Measurements from ENCODE around the gene PDSS1. TPM values are rescaled to one million over a fixed set of nuclear protein-coding genes. Genes with fewer than 3 reads are reported as not detected.
"Not testable (repeated sequence)": the region's sequence is repeated elsewhere in the genome, so short reads cannot be mapped to it uniquely, and the experiment has no call there.

PDSS1 gene, protein sequence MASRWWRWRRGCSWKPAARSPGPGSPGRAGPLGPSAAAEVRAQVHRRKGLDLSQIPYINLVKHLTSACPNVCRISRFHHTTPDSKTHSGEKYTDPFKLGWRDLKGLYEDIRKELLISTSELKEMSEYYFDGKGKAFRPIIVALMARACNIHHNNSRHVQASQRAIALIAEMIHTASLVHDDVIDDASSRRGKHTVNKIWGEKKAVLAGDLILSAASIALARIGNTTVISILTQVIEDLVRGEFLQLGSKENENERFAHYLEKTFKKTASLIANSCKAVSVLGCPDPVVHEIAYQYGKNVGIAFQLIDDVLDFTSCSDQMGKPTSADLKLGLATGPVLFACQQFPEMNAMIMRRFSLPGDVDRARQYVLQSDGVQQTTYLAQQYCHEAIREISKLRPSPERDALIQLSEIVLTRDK
- polyA plus RNA-seq (2011; rRNA removed), result 6.1 and 8.2 TPM in 2 replicates
- polyA minus RNA-seq (2011; rRNA and poly(A)+ RNA removed), result 1.7 and 5.5 TPM in 2 replicates

GRCh38 chr10:26697163-26697921 lies at the start of gene PDSS1:
TSS of gene PDSS1 (plus strand) at chr10:26697701. CDS start at chr10:26697712, 11 bp downstream.
- Histone ChIP-seq H3K4me3 (ENCODE audit: low read depth, low read length) (peak within 1 kb of the TSS; percentile 96), H3K36me3 (ENCODE audit: control insufficient read depth, insufficient read depth, low read length) (no peaks in the 10 kb centered on the region), H3K27me3 (ENCODE audit: control insufficient read depth, insufficient read depth, low read length) (no peaks in the 10 kb centered on the region)
- no peak for DNase-seq (ENCODE audit: low read depth)
- CTCF ChIA-PET, result interaction anchor here (1.3 to 1.8 kb wide), 3 partner anchors 14 to 184 kb away, joined by 3 to 6 read pairs (median 5); no protein-coding TSS in a partner anchor
- TF ChIP-seq, protein P1, sequence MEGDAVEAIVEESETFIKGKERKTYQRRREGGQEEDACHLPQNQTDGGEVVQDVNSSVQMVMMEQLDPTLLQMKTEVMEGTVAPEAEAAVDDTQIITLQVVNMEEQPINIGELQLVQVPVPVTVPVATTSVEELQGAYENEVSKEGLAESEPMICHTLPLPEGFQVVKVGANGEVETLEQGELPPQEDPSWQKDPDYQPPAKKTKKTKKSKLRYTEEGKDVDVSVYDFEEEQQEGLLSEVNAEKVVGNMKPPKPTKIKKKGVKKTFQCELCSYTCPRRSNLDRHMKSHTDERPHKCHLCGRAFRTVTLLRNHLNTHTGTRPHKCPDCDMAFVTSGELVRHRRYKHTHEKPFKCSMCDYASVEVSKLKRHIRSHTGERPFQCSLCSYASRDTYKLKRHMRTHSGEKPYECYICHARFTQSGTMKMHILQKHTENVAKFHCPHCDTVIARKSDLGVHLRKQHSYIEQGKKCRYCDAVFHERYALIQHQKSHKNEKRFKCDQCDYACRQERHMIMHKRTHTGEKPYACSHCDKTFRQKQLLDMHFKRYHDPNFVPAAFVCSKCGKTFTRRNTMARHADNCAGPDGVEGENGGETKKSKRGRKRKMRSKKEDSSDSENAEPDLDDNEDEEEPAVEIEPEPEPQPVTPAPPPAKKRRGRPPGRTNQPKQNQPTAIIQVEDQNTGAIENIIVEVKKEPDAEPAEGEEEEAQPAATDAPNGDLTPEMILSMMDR (IDR thresholded peaks at IDR 0.05; ENCODE audit: insufficient read depth, low read depth, low read length), result no peak
- POLR2A ChIA-PET, result no interaction called here

- H3K27me3 ChIP-seq (ENCODE audit: control insufficient read depth, insufficient read depth, low read length); POLR2A ChIA-PET; CTCF ChIA-PET; H3K4me3 ChIP-seq (ENCODE audit: low read depth, low read length); H3K36me3 ChIP-seq (ENCODE audit: control insufficient read depth, insufficient read depth, low read length); DNase-seq (ENCODE audit: low read depth): not testable (repeated sequence)
Observed at GRCh38 chr10:26648245-26648636, 49.3 kb upstream of the PDSS1 start.

DNA sequence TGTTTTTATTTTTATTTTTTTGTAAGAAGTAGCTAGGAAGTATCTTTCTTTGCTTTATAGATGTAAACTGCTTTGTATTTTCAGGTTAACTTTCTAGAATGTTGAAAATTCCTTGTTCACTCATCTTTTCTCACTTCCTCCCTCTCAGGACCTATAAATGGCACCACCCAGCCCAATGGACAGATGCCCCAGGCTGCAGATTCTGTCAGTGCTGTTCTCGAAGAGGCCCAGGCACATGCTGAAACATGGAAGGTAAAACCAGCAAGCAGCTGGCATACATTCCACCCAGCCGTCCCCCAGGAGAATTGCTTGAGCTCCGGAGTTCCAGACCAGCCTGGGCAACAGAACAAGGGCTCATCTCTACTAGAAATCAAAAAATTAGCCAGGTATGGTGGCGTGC lies 47.1 kb upstream of the PDSS1 start:
- DNase-seq (ENCODE audit: low read depth), result no peak
- TF ChIP-seq, protein P1 (IDR thresholded peaks at IDR 0.05; ENCODE audit: insufficient read depth, low read depth, low read length), result no peak
- H3K36me3 ChIP-seq (ENCODE audit: control insufficient read depth, insufficient read depth, low read length), result no peaks in the 10 kb centered on the region
- POLR2A ChIA-PET, result no interaction called here
- H3K27me3 ChIP-seq (ENCODE audit: control insufficient read depth, insufficient read depth, low read length), result no peaks in the 10 kb centered on the region
- CTCF ChIA-PET, result no interaction called here
- no peak overlapping the region for H3K4me3 ChIP-seq (ENCODE audit: low read depth, low read length)

- H3K27me3 ChIP-seq (ENCODE audit: control insufficient read depth, insufficient read depth, low read length); H3K4me3 ChIP-seq (ENCODE audit: low read depth, low read length); CTCF ChIA-PET; DNase-seq (ENCODE audit: low read depth); H3K36me3 ChIP-seq (ENCODE audit: control insufficient read depth, insufficient read depth, low read length): not testable (repeated sequence)
- POLR2A ChIA-PET, result interaction anchor here (0.6 kb wide), 1 partner anchor 411 kb away, joined by 3 read pairs; no protein-coding TSS in a partner anchor
Observed at GRCh38 chr10:26651476-26651875, 46.0 kb upstream of the PDSS1 start.

GRCh38 chr10:26653004-26653403 lies 44.5 kb upstream of the PDSS1 start:
- TF ChIP-seq, protein P1 (IDR thresholded peaks at IDR 0.05; ENCODE audit: insufficient read depth, low read depth, low read length), result no peak
- Histone ChIP-seq H3K36me3 (ENCODE audit: control insufficient read depth, insufficient read depth, low read length) (no peaks in the 10 kb centered on the region), H3K27me3 (ENCODE audit: control insufficient read depth, insufficient read depth, low read length) (no peaks in the 10 kb centered on the region), H3K4me3 (ENCODE audit: low read depth, low read length) (no peak overlapping the region)
- DNase-seq (ENCODE audit: low read depth), result no peak
- POLR2A ChIA-PET, result no interaction called here
- CTCF ChIA-PET, result no interaction called here

DNA sequence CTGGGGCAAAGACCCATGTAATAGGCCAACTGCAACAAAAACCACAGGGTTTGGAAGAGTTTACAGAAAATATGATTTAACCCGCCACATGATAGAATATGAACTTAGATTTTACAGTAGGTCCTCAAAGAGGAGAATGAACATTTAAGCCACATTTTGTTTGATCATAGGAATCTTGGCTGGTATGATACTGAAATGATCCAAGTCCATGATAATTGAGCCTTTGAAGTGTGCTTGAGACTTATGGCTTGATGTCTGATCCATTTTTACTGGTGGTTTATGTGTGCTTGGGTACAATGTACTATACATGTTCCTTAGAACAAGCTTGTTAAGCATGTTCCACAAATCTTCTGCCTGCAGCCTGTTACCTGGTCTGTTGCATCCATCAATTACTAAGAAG lies 41.8 kb upstream of the PDSS1 start:
- TF ChIP-seq, protein P1 (IDR thresholded peaks at IDR 0.05; ENCODE audit: insufficient read depth, low read depth, low read length), result no peak
- Histone ChIP-seq H3K36me3 (ENCODE audit: control insufficient read depth, insufficient read depth, low read length) (no peaks in the 10 kb centered on the region), H3K27me3 (ENCODE audit: control insufficient read depth, insufficient read depth, low read length) (no peaks in the 10 kb centered on the region), H3K4me3 (ENCODE audit: low read depth, low read length) (no peak overlapping the region)
- POLR2A ChIA-PET, result no interaction called here
- CTCF ChIA-PET, result no interaction called here
- DNase-seq (ENCODE audit: low read depth), result no peak
